ENCODE data around the gene EPS8L2.

Gene EPS8L2

GRCh38 chr11:703506-703905, 2.5 kb upstream of the EPS8L2 start:
- DNase-seq (ENCODE audit: low read depth) = no peak
- H3K4me3 ChIP-seq (ENCODE audit: control insufficient read depth, low read depth, low read length) = no peak overlapping the region
- TF ChIP-seq CTCF (IDR thresholded peaks at IDR 0.05; ENCODE audit: control insufficient read depth, insufficient read depth, low read depth, low read length, missing control alignments) = no peak

- H3K4me3 ChIP-seq (ENCODE audit: control insufficient read depth, low read depth, low read length) = no peak overlapping the region
- no peak for TF ChIP-seq CTCF (IDR thresholded peaks at IDR 0.05; ENCODE audit: control insufficient read depth, insufficient read depth, low read depth, low read length, missing control alignments)
- DNase-seq (ENCODE audit: low read depth) = no peak
These were observed 1.8 kb upstream of the EPS8L2 start for GRCh38 chr11:704228-704674.

- no peak for TF ChIP-seq CTCF (IDR thresholded peaks at IDR 0.05; ENCODE audit: control insufficient read depth, insufficient read depth, low read depth, low read length, missing control alignments)
- DNase-seq (ENCODE audit: low read depth) = no peak
- H3K4me3 ChIP-seq (ENCODE audit: control insufficient read depth, low read depth, low read length) = peak overlapping the region; percentile 85
These were observed 1.0 kb upstream of the EPS8L2 start for GRCh38 chr11:704781-705645.

- H3K4me3 ChIP-seq (ENCODE audit: control insufficient read depth, low read depth, low read length) = peak overlapping the region; percentile 85
- TF ChIP-seq CTCF (IDR thresholded peaks at IDR 0.05; ENCODE audit: control insufficient read depth, insufficient read depth, low read depth, low read length, missing control alignments) = no peak
- no peak for DNase-seq (ENCODE audit: low read depth)
These were observed 467 bp downstream of the EPS8L2 start for GRCh38 chr11:706439-706956.

GRCh38 chr11:706957-707816, 1.2 kb downstream of the EPS8L2 start:
- peak; percentile 15 for TF ChIP-seq CTCF (IDR thresholded peaks at IDR 0.05; ENCODE audit: control insufficient read depth, insufficient read depth, low read depth, low read length, missing control alignments)
- DNase-seq (ENCODE audit: low read depth) = no peak
- H3K4me3 ChIP-seq (ENCODE audit: control insufficient read depth, low read depth, low read length) = peak overlapping the region; percentile 85

- no peak for DNase-seq (ENCODE audit: low read depth)
- H3K4me3 ChIP-seq (ENCODE audit: control insufficient read depth, low read depth, low read length) = no peak overlapping the region
- no peak for TF ChIP-seq CTCF (IDR thresholded peaks at IDR 0.05; ENCODE audit: control insufficient read depth, insufficient read depth, low read depth, low read length, missing control alignments)
These were observed 1.9 kb downstream of the EPS8L2 start for GRCh38 chr11:707817-708420.
